Astrocyte of the spinal cord (primary cell): ENCODE measurements around the gene HMGN4.

Source experiments
- DNase-seq: peaks from one replicate; pipeline ENCODE4 v3.0.0; 2011; ENCODE audit warnings: low read depth, low spot score
- H3K4me3 ChIP-seq: 2 replicates; pipeline ENCODE4 v1.5.1; 2011; ENCODE audit warnings: low read depth, mild to moderate bottlenecking, low read length, moderate library complexity
- in situ Hi-C: cut with HindIII; loops from 2 replicates; pipeline ENCODE4 v1.10.0; 2017; ENCODE audit warnings: low sequenced_read_pairs
- TF ChIP-seq, protein P1 (sequence below): IDR thresholded peaks from 2 replicates; pipeline ENCODE4 v1.5.1; 2012; ENCODE audit warnings: low read depth, mild to moderate bottlenecking, low read length, inconsistent platforms

HMGN4 gene

DNA sequence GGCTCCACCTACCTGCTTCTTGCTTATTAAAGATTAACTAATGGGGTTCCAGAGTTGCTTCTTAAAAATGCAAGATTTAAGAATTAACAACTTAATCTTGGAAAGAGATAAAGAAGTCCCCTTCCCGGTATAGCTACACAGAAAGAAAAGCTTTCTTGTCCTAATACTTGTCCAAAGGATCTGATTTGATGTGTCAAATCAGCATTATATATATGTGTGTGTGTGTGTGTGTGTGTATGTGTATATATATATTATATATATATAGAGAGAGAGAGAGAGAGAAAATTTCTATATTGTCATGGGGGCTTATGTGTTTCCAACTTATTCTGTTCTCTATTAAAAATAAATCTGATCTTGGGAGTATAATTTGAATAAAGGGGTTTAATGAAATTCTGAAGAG is 4.6 kb upstream of the HMGN4 start:
- no peak for DNase-seq
- H3K4me3 ChIP-seq = peak overlapping the region; percentile 75
- in situ Hi-C loops = no loop called here
- TF ChIP-seq, protein P1, sequence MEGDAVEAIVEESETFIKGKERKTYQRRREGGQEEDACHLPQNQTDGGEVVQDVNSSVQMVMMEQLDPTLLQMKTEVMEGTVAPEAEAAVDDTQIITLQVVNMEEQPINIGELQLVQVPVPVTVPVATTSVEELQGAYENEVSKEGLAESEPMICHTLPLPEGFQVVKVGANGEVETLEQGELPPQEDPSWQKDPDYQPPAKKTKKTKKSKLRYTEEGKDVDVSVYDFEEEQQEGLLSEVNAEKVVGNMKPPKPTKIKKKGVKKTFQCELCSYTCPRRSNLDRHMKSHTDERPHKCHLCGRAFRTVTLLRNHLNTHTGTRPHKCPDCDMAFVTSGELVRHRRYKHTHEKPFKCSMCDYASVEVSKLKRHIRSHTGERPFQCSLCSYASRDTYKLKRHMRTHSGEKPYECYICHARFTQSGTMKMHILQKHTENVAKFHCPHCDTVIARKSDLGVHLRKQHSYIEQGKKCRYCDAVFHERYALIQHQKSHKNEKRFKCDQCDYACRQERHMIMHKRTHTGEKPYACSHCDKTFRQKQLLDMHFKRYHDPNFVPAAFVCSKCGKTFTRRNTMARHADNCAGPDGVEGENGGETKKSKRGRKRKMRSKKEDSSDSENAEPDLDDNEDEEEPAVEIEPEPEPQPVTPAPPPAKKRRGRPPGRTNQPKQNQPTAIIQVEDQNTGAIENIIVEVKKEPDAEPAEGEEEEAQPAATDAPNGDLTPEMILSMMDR = no peak

DNA sequence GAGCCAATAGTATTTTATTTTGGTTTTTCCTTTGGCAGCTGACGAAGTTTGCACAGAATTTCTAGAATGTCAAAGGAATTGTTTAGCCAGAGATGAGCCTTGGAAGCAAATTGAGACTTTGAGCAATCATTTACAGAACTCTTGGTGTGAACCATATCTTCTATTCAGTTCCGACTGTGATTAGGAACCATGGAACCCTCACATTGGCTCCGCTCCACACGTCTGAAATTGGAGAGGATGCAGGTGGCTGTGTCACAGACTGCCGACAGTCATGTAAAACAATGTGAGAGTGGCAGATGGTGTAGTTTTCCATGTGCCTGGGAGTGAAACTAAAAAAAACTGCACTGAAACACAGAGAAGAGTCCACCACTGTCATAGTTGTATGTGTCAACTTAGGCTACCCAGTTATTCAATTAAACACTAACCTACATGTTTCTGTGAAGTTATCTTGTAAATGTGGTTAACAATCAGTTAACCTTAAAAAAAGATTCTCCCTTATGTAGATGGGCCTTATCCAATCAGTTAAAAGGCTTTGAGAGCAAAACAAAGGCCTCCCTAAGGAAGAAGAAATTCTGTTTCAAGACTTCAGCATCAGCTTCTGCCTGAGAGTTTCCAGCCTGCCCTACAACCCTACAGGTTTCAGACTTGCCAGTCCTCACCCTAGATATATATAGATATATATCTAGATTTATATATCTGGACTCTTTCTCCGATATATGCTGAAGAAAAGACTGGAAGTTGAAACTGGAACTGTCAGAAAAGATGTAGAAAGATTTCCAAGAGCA is 3.3 kb upstream of the HMGN4 start:
- in situ Hi-C loops = no loop called here
- no peak for DNase-seq

DNA sequence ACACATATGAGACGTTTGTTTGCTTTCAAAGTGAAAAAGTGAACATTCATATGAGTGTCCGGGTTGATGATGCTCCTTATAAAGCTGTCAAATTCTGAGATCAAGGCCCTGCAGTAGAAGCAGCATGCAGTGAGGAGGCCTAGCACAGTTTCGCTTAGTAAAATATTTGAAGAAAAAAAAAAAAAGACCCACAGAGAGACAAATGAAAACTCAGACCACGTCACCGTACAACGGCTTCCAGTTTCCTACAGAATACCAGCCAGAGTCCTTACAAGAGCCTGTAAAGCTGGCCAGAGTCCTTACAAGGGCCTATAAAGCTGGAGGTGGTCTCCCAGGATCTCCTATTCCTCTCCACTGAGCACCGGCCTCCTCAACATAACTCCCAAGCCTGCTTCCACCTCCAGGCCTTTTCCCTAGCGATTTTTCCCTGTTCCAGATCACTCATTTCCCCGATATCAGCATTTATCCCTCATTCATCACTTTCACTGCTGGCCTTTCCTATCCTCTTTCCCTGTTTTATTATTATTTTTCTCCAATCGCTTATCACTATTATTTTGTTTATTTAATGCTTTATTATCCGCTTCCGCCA is 1.5 kb upstream of the HMGN4 start:
- peak; percentile 85 for DNase-seq
- in situ Hi-C loops = no loop called here
- peak overlapping the region; percentile 94 for H3K4me3 ChIP-seq
- TF ChIP-seq, protein P1 = no peak

More for the DNA sequence above, 3.3 kb upstream of the HMGN4 start:
- H3K4me3 ChIP-seq = no peak overlapping the region
- TF ChIP-seq, protein P1 = no peak

DNA sequence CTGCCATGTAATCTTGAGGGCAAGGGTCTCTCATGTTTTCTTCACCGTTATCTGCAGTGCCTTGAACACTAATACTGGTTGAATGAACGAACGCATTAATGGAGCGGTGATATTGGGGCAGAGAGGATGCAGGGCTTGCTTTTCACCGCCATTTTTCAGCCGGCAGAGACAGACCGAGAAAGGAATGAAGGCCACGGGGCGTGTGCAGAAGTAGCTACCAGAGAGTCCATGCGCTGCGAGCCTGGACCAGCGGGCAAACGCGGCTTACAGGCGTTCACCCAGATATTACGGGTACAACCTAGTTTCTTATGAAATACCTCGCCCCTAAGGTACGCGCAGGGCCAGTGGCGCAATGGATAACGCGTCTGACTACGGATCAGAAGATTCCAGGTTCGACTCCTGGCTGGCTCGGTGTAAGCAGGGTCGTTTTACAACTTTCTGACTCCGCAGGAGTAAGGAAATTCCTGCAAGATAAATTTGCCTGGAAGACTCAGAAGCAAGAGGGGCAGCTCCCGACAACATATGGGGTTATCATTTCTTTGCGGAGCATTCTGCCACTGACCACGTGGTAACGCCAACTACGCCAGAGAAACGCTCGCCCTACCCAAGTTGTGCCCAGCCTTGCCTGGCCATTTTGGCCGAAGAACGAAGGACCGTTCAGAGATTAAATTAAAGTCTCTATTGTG is 863 bp upstream of the HMGN4 start:
- in situ Hi-C loops = no loop called here
- peak; percentile 94 for DNase-seq
- TF ChIP-seq, protein P1 = no peak
- H3K4me3 ChIP-seq = peak overlapping the region; percentile 94

DNA sequence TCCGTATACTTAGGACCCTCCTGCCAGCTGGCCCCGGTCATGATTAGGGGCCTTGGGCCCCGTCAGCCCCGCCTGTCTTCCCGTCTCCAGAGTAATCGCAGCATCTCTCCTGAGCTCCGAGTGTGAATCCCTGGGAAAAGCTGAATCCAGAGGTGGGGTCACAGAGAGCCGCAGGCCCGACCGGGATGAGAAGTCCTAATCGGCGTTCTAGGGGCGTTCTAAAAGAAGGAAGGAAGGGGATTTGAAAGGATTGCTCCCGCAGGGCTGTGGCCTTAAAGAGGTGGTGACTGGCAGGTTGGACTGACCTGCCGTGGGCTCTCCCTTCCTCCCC is 371 bp downstream of the HMGN4 start:
- TF ChIP-seq, protein P1 = no peak
- DNase-seq = no peak
- H3K4me3 ChIP-seq = peak overlapping the region; percentile 94
- in situ Hi-C loops = no loop called here

DNA sequence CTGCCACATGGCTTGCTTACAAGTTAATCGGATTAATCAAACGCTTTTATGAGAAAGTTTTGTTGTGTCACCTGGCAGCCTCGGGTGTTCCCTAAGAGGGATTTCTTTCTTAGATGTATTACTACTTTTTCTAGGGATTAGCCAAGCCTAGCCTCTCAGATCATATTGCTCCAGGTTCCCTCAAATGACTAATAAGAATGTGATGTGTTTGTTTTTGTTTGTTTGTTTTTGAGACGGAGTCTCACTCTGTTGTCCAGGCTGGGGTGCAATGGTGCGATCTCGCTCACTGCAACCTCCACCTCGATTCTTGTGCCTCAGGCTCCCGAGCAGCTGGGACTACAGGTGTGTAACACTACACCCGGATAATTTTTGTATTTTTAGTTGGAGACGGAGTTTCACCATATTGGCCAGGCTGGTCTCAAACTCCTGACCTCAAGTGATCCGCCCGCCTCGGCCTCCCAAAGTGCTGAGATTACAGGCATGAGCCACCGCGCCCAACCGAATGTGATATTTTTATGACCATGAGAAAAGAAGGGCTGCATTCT is 977 bp downstream of the HMGN4 start:
- TF ChIP-seq, protein P1 = no peak
- peak overlapping the region; percentile 94 for H3K4me3 ChIP-seq
- DNase-seq = no peak
- in situ Hi-C loops = no loop called here
